GM23338 (cell line): Measurements from ENCODE around the gene PAX3. TPM values are rescaled to one million over a fixed set of nuclear protein-coding genes. Genes with fewer than 3 reads are reported as not detected.

Experiments
- ATAC-seq: fragments of 200-7000 bp; cut with Tn5 transposase; 3 replicates; pipeline ENCODE4 v1.9.1; 2020
- DNase-seq: peaks from one replicate; pipeline ENCODE4 v3.0.0-alpha.2; 2015; ENCODE audit warnings: low spot score
- H2AFZ ChIP-seq: fragments of 200-600 bp; sonication (generic); 2 replicates; pipeline ENCODE4 v1.8.0; 2016; ENCODE audit warnings: antibody characterized with exemption, mild to moderate bottlenecking, moderate library complexity
- H3F3A ChIP-seq: fragments of 200-600 bp; sonication (generic); replicated peaks from 2 replicates; pipeline ENCODE4 v1.8.0; 2017; ENCODE audit warnings: antibody characterized with exemption, mixed run types, low read depth
- H3K27ac ChIP-seq: fragments of 200-600 bp; sonication (generic); 2 replicates; pipeline ENCODE4 v1.6.1; 2016; ENCODE audit warnings: low read depth
- H3K27me3 ChIP-seq: fragments of 200-600 bp; sonication (generic); 2 replicates; pipeline ENCODE4 v1.8.0; 2016; ENCODE audit warnings: mild to moderate bottlenecking, mixed run types, moderate library complexity; ENCODE audit not compliant: insufficient read depth
- H3K36me3 ChIP-seq: fragments of 200-600 bp; sonication (generic); 2 replicates; pipeline ENCODE4 v1.8.0; 2016; ENCODE audit warnings: mild to moderate bottlenecking; ENCODE audit not compliant: insufficient read depth
- H3K4me1 ChIP-seq: fragments of 200-600 bp; sonication (generic); 2 replicates; pipeline ENCODE4 v1.8.0; 2016; ENCODE audit warnings: mild to moderate bottlenecking, moderate library complexity; ENCODE audit not compliant: insufficient read depth
- H3K4me2 ChIP-seq: fragments of 200-600 bp; sonication (generic); 2 replicates; pipeline ENCODE4 v1.7.1; 2017; ENCODE audit warnings: mixed run types
- H3K4me3 ChIP-seq: fragments of 200-600 bp; sonication (generic); 2 replicates; pipeline ENCODE4 v1.6.1; 2016; ENCODE audit warnings: mixed run types
- H3K79me2 ChIP-seq: fragments of 200-600 bp; sonication (generic); replicated peaks from 2 replicates; pipeline ENCODE4 v1.8.0; 2017; ENCODE audit warnings: mild to moderate bottlenecking; ENCODE audit not compliant: insufficient read depth
- H3K9me2 ChIP-seq: fragments of 200-600 bp; sonication (generic); 2 replicates; pipeline ENCODE4 v1.8.0; 2017; ENCODE audit not compliant: insufficient read depth
- H4K20me1 ChIP-seq: fragments of 200-600 bp; sonication (generic); replicated peaks from 2 replicates; pipeline ENCODE4 v1.8.0; 2017; ENCODE audit warnings: mild to moderate bottlenecking; ENCODE audit not compliant: insufficient read depth
- H3K27ac Mint-ChIP-seq: 2 replicates; pipeline ENCODE4 v1.8.0; 2020; ENCODE audit warnings: inconsistent platforms, mild to moderate bottlenecking, moderate library complexity, mixed read lengths
- H3K27me3 Mint-ChIP-seq: 3 replicates; pipeline ENCODE4 v1.8.0; 2022; ENCODE audit warnings: low read depth, mild to moderate bottlenecking, moderate library complexity, mixed read lengths, inconsistent platforms; ENCODE audit not compliant: insufficient read depth, poor library complexity
- H3K36me3 Mint-ChIP-seq: 3 replicates; pipeline ENCODE4 v1.8.0; 2021; ENCODE audit warnings: low read depth, mild to moderate bottlenecking, inconsistent platforms, moderate library complexity, mixed read lengths
- H3K4me1 Mint-ChIP-seq: 3 replicates; pipeline ENCODE4 v1.8.0; 2020; ENCODE audit warnings: mild to moderate bottlenecking, inconsistent platforms, mixed read lengths
- H3K4me3 Mint-ChIP-seq: 3 replicates; pipeline ENCODE4 v1.8.0; 2021; ENCODE audit warnings: moderate library complexity, mild to moderate bottlenecking, inconsistent platforms, mixed read lengths
- H3K9me3 Mint-ChIP-seq: 3 replicates; pipeline ENCODE4 v1.8.0; 2020; ENCODE audit warnings: moderate library complexity, mild to moderate bottlenecking, inconsistent platforms, mixed read lengths
- CREB1 ChIP-seq: fragments of 250-450 bp; sonication (Bioruptor Pico); IDR thresholded peaks from 2 replicates; pipeline ENCODE4 v1.5.0; 2020; ENCODE audit warnings: low read depth, mild to moderate bottlenecking, moderate library complexity
- EZH2phosphoT487 ChIP-seq: fragments of 200-600 bp; sonication (generic); IDR thresholded peaks from one replicate; pipeline ENCODE4 v1.8.1; 2018; ENCODE audit warnings: antibody characterized with exemption; ENCODE audit not compliant: unreplicated experiment
- POLR2AphosphoS5 ChIP-seq: IDR thresholded peaks from 2 replicates; pipeline ENCODE4 v1.6.1; 2016; ENCODE audit warnings: antibody characterized with exemption, low read depth
- ZNF331 ChIP-seq: fragments of 250-450 bp; sonication (Bioruptor Pico); IDR thresholded peaks from 2 replicates; pipeline ENCODE4 v1.5.0; 2020; ENCODE audit warnings: low read depth, mild to moderate bottlenecking, moderate library complexity
- polyA plus RNA-seq: library from polyadenylated mRNA; unstranded; fragments of >200 nt; fragmentation: Nextera tagmentation; extraction: Ambion mirVana; gene quantifications from 2 replicates; pipeline ENCODE4 v1.2.1, GENCODE V29; 2016
- total RNA-seq: library from RNA; depleted of rRNA; stranded (reverse); fragments of >200 nt; shearing (Covaris generic); gene quantifications from 2 replicates; pipeline ENCODE4 v1.2.3, GENCODE V29; 2014
- TF ChIP-seq, protein P1 (sequence below): fragments of 250-450 bp; sonication (Bioruptor Pico); IDR thresholded peaks from 2 replicates; pipeline ENCODE4 v1.5.0; 2020; ENCODE audit warnings: mild to moderate bottlenecking, moderate library complexity
- TF ChIP-seq, protein P2 (sequence below): IDR thresholded peaks from 2 replicates; pipeline ENCODE4 v1.6.1; 2016; ENCODE audit warnings: antibody characterized with exemption
- TF ChIP-seq, protein P3 (sequence below), 2 experiments: fragments of 200-600 bp in 1 of 2; sonication (generic) in 1 of 2; conservative IDR thresholded peaks; 2 replicates each; pipeline versions ENCODE4 v1.5.1 to v1.6.1; 2016 to 2017; ENCODE audit warnings: antibody characterized with exemption in 2 of 2, low read depth in 2 of 2, mild to moderate bottlenecking in 2 of 2, moderate library complexity in 1 of 2

PAX3 gene
- total and polyA plus RNA-seq, 2 experiments from 2014 or later: not detected

DNA sequence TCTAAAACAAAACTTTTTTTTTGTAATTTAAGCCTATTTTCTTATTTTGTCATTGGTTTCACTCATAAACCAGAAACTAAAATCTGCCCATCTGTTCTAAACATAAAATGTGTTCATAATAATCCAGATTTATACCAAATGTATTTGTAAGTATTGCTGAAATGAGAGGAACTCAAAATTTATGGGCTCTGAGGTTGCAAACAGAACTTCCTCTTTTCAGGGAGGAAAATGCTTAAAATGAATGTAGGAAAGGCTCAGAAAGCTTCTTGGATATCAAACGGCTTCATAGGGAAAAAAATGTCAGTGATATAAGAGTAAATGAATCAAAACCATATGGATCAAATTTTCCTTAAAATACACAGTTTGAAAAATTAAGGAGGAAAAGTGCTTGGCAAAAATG lies 83.9 kb downstream of the PAX3 start (continued):
- TF ChIP-seq, protein P1, sequence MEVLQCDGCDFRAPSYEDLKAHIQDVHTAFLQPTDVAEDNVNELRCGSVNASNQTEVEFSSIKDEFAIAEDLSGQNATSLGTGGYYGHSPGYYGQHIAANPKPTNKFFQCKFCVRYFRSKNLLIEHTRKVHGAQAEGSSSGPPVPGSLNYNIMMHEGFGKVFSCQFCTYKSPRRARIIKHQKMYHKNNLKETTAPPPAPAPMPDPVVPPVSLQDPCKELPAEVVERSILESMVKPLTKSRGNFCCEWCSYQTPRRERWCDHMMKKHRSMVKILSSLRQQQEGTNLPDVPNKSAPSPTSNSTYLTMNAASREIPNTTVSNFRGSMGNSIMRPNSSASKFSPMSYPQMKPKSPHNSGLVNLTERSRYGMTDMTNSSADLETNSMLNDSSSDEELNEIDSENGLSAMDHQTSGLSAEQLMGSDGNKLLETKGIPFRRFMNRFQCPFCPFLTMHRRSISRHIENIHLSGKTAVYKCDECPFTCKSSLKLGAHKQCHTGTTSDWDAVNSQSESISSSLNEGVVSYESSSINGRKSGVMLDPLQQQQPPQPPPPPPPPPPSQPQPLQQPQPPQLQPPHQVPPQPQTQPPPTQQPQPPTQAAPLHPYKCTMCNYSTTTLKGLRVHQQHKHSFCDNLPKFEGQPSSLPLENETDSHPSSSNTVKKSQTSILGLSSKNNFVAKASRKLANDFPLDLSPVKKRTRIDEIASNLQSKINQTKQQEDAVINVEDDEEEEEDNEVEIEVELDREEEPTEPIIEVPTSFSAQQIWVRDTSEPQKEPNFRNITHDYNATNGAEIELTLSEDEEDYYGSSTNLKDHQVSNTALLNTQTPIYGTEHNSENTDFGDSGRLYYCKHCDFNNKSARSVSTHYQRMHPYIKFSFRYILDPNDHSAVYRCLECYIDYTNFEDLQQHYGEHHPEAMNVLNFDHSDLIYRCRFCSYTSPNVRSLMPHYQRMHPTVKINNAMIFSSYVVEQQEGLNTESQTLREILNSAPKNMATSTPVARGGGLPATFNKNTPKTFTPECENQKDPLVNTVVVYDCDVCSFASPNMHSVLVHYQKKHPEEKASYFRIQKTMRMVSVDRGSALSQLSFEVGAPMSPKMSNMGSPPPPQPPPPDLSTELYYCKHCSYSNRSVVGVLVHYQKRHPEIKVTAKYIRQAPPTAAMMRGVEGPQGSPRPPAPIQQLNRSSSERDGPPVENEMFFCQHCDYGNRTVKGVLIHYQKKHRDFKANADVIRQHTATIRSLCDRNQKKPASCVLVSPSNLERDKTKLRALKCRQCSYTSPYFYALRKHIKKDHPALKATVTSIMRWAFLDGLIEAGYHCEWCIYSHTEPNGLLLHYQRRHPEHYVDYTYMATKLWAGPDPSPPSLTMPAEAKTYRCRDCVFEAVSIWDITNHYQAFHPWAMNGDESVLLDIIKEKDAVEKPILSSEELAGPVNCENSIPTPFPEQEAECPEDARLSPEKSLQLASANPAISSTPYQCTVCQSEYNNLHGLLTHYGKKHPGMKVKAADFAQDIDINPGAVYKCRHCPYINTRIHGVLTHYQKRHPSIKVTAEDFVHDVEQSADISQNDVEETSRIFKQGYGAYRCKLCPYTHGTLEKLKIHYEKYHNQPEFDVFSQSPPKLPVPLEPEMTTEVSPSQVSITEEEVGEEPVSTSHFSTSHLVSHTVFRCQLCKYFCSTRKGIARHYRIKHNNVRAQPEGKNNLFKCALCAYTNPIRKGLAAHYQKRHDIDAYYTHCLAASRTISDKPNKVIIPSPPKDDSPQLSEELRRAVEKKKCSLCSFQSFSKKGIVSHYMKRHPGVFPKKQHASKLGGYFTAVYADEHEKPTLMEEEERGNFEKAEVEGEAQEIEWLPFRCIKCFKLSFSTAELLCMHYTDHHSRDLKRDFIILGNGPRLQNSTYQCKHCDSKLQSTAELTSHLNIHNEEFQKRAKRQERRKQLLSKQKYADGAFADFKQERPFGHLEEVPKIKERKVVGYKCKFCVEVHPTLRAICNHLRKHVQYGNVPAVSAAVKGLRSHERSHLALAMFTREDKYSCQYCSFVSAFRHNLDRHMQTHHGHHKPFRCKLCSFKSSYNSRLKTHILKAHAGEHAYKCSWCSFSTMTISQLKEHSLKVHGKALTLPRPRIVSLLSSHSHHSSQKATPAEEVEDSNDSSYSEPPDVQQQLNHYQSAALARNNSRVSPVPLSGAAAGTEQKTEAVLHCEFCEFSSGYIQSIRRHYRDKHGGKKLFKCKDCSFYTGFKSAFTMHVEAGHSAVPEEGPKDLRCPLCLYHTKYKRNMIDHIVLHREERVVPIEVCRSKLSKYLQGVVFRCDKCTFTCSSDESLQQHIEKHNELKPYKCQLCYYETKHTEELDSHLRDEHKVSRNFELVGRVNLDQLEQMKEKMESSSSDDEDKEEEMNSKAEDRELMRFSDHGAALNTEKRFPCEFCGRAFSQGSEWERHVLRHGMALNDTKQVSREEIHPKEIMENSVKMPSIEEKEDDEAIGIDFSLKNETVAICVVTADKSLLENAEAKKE (CRISPR knock-in tag): no peak

DNA sequence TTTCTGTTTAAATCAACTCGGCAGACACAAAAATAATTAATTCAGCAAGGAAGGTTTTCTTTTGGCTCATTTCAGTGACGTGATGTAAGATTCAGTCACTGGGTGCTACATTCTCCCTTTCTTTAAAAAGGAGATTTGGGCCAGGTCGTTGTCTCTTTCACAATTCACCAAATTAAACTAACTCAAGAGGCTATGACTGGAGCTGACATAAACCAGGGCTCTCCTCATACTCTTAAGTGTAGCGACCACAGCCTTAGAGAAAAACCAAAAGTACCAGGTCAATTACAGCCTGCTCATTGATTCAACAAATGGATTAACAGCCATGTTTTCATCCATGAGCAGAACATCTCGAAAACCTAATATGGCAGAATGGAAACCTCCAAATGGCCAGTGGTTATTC lies 85.7 kb downstream of the PAX3 start:
- no peak overlapping the region for H3K4me3 ChIP-seq
- H3K36me3 Mint-ChIP-seq: no peaks in the 10 kb centered on the region
- H3K4me1 Mint-ChIP-seq: peaks cover 14% of the 10 kb centered on the region
- H3F3A ChIP-seq: no peaks in the 10 kb centered on the region
- no peak overlapping the region for H3K27ac Mint-ChIP-seq
- H3K27me3 Mint-ChIP-seq: no peaks in the 10 kb centered on the region
- no peaks in the 10 kb centered on the region for H4K20me1 ChIP-seq
- no peak overlapping the region for H2AFZ ChIP-seq
- no peaks in the 10 kb centered on the region for H3K79me2 ChIP-seq
- H3K27ac ChIP-seq: no peak overlapping the region
- peaks cover 3% of the 10 kb centered on the region; the same call in 1 of the 2 replicates for H3K9me2 ChIP-seq
- no peak overlapping the region for H3K4me3 Mint-ChIP-seq
- DNase-seq (no peak), ATAC-seq (no peak)
- H3K36me3 ChIP-seq: no peaks in the 10 kb centered on the region
- 0 out of 2 replicates have a peak, but pooled peaks cover 2% of the 10 kb centered on the region for H3K4me1 ChIP-seq
- H3K9me3 Mint-ChIP-seq: no peaks in the 10 kb centered on the region
- H3K4me2 ChIP-seq: no peak overlapping the region
- H3K27me3 ChIP-seq: no peaks in the 10 kb centered on the region
- TF ChIP-seq, protein P2, sequence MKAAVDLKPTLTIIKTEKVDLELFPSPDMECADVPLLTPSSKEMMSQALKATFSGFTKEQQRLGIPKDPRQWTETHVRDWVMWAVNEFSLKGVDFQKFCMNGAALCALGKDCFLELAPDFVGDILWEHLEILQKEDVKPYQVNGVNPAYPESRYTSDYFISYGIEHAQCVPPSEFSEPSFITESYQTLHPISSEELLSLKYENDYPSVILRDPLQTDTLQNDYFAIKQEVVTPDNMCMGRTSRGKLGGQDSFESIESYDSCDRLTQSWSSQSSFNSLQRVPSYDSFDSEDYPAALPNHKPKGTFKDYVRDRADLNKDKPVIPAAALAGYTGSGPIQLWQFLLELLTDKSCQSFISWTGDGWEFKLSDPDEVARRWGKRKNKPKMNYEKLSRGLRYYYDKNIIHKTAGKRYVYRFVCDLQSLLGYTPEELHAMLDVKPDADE: no peak
- TF ChIP-seq CREB1 (CRISPR knock-in tag) (no peak), ZNF331 (CRISPR knock-in tag) (no peak), EZH2phosphoT487 (no peak), POLR2AphosphoS5 (no peak)
- TF ChIP-seq, protein P1 (CRISPR knock-in tag): no peak
- TF ChIP-seq, protein P3, sequence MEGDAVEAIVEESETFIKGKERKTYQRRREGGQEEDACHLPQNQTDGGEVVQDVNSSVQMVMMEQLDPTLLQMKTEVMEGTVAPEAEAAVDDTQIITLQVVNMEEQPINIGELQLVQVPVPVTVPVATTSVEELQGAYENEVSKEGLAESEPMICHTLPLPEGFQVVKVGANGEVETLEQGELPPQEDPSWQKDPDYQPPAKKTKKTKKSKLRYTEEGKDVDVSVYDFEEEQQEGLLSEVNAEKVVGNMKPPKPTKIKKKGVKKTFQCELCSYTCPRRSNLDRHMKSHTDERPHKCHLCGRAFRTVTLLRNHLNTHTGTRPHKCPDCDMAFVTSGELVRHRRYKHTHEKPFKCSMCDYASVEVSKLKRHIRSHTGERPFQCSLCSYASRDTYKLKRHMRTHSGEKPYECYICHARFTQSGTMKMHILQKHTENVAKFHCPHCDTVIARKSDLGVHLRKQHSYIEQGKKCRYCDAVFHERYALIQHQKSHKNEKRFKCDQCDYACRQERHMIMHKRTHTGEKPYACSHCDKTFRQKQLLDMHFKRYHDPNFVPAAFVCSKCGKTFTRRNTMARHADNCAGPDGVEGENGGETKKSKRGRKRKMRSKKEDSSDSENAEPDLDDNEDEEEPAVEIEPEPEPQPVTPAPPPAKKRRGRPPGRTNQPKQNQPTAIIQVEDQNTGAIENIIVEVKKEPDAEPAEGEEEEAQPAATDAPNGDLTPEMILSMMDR (conservative IDR thresholded peaks at IDR 0.05; ENCODE audit: low read depth in 2 of 2): no peak
